Measurements from ENCODE around the gene CMPK2.
"Not testable (repeated sequence)": the region's sequence is repeated elsewhere in the genome, so short reads cannot be mapped to it uniquely, and the experiment has no call there.

The CMPK2 gene, protein sequence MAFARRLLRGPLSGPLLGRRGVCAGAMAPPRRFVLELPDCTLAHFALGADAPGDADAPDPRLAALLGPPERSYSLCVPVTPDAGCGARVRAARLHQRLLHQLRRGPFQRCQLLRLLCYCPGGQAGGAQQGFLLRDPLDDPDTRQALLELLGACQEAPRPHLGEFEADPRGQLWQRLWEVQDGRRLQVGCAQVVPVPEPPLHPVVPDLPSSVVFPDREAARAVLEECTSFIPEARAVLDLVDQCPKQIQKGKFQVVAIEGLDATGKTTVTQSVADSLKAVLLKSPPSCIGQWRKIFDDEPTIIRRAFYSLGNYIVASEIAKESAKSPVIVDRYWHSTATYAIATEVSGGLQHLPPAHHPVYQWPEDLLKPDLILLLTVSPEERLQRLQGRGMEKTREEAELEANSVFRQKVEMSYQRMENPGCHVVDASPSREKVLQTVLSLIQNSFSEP

DNA sequence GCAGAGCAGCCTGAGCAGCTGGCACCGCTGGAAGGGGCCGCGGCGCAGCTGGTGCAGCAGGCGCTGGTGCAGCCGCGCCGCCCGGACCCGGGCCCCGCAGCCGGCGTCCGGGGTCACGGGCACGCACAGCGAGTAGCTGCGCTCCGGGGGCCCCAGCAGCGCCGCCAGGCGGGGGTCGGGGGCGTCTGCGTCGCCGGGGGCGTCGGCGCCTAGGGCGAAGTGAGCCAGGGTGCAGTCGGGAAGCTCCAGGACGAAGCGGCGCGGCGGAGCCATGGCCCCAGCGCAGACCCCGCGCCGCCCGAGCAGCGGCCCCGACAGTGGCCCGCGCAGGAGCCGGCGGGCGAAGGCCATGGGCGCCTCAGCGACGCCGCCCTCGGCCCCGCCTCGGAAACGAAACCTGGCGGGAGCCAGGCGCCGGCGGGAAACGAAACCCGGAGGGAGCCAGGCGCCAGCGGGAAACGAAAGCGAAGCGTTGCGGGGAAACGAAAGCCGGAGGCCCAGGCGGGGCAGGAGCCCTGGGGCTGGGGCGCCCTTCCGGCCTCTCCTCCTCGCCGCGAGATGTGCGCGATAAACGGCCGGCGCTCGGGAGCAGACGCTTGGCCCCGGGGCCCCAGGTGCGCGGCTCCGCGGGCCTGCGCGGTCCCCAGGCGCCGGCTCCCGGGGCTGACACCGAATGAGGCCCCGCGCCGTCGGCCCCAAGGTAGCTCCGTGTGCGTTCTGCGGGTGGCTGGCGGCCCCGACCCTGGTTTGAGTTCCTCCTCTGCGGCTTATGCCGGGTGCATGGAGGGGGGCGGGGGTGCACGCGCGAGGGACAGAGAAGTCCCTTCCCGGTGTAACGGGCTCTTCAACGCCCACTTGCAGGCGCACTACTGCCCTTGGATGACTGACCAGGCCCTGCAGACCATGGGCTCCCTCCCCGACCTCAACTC is at the start of gene CMPK2:
CMPK2 (minus strand) TSS at position 562 of the 929 bp plus-strand sequence; CDS start at position 351, 211 bp downstream.
- peak; percentile 62 to 68 for DNase-seq

DNA sequence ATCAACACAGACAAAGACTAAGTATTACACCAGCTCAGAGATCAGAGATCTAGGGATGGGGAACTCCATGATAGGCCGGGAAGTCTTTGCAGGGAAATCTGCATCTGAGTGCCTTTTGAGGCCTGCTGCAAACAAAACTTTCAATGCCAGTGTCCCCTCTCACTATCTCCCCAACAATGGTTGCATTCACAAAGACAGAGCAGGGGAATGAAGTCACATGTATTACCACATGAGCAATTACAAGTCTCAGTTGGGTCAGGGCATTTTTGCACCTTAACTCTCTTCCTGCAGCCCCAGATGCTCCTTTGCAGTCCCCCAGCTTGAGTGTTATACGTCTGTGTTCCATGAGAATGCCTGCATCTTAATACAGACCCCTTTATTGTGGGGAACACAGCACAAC is 49.7 kb upstream of the CMPK2 start:
- DNase-seq = no peak

DNA sequence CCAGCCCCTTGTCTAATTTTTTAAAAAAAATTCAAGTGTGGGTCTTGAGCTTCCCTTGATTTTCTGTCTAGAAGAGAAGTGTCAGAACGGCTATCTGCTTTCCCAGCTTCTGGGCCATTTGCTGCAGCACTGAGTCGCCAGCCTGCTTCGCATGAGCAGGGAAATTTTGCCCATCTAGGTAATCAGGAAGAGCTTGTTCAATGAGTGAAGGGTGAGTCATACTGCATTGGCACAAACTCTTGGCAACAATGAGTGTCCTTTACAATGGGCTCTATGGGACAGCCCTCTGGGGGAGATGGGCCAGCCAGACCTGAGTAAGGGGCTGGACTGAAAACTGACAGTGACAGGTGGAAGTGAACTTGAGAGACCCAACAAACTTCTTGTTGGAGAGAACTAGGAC is 49.1 kb upstream of the CMPK2 start:
- DNase-seq = no peak

DNA sequence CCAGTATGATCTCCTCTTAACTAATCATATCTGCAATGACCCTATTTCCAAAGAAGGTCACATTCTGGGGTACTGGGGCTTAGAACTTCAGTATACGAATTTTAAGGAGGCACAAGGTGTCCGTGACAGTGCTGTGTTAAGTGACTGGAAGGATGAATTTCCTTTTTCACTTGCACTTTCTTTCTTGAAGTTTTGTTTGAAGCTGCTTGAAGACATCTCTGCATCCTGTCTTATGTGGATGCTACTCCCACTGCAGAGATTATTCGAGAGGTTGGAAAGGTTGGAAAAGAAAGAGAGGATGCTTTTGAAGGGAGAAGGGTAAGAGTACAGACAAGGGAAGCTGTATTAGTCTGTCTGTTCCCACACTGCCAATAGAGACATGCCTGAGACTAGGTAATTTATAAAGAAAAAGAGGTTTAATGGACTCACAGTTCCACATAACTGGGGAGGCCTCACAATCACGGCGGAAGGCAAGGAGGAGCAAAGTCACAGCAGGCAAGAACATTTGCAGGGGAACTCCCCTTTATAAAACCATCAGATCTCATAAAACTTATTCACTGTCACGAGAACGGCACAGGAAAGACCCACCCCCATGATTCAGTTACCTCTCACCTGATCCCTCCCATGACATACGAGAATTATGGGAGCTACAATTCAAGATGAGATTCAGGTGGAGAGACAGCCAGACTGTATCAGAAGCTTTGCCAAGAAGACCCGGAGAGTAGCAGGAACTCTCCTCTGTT is 47.9 kb upstream of the CMPK2 start:
- DNase-seq = no peak

DNA sequence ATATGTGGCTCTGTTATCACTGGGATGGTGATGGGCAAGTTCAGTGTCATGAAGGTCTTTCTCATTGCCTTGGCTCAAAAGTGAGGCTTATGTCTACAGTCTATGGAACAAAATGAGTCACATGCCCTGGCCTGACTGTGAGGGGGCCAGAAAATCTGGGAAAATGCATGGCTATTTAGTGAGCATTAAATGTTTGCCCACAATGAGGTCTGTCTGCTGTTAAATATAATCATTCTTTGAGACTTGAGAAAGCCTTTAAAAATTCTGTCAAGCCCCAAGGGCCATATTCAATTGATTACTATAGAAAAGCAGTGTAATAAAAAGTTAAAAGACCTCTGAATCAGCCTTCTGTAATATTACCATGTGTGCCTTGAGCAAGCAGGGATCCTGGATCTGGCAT is 46.0 kb upstream of the CMPK2 start:
- DNase-seq = no peak

DNA sequence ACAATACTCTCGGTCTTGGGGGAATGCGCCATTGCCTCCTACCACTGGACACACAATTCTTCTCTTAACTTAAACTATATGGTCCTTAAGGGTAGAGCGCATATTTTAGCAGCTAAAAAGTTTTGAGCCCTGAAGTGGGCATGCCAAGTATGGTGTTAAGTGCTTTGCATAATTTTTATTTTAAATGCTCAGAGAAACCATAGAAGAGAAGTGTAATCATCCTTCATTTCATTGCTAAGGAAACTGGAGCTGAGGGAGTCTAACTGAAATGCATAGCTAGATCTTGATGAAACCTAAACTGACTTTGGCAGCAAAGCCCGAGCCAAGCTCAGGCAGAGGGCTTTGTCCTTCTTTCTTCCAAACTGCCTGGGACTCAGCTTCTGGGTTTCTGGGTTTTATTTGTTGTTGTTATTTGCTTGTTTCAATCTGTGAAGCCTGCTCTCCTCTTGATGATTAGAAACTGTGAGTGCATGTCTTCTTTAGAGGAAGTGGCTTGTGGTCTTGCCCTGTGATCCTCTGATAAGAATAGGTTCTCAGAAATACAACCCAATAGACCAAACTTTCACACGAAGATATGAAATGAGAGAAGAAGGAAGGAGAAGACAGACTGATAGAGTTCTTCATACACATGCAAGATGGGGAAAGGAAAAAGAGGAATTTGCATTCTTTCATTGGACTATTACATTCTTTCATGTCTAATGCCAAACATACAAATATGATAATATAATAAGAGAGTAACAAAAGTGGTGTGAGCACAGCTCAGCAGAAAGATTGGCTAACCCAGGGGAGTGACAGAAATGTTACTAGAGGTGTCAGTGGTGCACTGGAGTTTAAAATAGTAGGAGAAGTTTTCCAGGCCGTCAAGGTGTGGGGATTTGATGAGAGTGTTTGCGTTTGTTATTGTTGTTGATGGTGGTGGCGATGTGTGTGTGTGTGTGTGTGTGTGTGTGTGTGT is 44.0 kb upstream of the CMPK2 start:
- no peak for DNase-seq

DNA sequence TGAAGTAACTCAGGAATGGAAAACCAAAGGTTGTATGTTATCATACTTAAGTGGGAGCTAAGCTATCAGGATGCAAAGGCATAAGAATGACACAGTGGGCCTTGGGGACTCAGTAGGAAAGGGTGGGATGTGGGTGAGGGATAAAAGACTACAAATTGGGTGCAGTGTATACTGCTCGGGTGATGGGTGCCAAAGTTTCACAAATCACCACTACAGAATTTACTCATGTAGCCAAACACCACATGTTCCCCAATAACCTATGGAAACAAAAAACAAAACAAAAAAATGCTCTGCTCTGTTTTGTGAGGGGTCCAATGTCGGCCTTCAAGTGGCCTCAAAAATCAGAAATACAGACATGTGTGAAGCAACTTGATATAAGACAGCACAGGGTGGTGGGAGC is 42.6 kb upstream of the CMPK2 start:
- DNase-seq = no peak

DNA sequence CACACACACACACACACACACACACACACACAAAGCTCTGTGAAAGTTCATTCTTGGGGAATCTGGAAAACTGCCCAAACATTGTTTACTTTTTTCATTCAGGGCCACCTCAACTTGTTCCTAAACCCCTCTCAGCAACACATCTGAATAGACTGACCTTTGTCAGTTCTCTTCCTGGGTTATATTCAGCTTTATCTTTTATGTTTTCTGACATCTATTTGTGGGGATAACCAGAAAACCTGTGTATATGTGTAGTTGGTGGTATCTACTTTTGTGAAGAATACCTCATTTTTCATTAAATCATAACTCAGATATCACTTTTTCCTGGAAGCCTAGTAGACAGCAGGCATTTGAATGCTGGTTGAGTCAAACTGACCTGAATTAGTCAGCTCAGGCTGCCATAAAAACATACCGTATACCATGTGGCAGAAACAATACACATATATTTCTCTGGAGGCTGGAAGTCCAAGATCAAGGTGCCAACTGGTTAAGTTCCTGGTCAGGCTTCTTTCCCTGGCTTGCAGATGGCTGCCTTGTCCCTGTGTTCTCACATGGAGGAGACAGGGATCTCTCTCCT is 40.5 kb upstream of the CMPK2 start:
- no peak for DNase-seq

DNA sequence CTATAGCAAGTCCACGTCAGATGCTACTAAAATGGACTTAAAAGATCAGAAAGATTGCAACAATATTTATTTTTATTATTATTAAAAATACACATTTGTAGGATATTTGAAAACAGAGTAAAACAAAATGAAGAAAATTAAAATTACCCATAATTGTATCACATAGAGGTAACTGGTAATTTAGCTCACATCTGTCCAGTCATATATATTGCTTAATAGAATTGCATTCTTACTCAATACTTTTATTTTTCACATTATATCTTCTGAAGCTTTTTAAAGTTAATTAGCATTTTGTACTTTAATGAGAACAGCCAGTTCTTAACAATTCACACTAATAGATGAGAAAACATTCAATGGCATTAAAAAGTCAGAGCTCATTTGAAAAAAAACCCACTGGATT is 40.0 kb upstream of the CMPK2 start:
- no peak for DNase-seq

DNA sequence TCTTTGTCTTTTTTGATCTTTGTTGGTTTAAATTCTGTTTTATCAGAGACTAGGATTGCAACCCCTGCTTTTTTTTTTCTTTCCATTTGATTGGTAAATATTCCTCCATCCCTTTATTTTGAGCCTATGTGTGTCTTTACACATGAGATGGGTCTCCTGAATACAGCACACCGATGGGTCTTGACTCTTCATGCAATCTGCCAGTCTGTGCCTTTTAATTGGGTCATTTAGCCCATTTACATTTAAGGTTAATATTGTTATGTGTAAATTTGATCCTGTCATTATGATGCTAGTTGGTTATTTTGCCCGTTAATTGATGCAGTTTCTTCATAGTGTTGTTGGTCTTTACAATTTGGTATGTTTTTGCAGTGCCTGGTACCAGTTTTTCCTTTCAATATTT is 36.9 kb upstream of the CMPK2 start:
- DNase-seq = not testable (repeated sequence)

DNA sequence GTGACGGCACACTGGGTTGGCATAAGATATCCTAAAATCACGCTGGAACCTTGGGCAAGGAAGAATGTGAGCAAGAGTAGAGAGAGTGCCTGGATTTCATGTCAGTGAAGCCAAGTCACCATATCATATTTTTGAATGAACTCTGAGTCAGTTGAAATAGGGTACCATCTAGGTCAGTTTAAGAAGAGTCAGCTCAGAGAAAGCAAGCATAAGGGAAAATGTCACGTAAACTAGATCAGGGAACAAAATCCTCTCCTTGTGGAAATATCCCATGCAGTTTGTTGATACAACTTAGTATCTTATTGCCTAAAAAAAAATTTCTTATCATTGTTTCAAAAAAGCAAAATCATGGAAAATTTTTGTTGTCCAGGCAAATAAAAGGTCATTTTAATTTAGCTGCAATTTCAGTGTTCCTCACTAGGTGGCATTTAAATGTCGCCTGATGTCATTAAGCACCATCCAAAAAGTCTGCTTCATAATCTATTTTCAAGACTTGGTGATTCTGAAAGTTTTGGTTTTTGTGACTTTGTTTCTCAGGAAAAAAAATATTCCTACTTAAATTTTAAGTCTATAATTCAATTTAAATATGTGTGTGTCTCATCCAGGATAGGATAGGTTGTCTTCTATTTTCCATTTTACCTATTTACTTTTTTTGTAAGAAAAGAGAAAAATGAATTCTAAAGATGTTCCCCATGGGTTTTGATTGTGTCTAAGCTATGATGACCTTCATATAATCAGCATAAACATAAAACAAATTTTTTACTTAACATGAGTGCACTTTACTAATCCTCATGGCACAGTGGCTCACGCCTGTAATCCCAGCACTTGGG is 31.4 kb upstream of the CMPK2 start:
- DNase-seq = peak; percentile 10 to 38

DNA sequence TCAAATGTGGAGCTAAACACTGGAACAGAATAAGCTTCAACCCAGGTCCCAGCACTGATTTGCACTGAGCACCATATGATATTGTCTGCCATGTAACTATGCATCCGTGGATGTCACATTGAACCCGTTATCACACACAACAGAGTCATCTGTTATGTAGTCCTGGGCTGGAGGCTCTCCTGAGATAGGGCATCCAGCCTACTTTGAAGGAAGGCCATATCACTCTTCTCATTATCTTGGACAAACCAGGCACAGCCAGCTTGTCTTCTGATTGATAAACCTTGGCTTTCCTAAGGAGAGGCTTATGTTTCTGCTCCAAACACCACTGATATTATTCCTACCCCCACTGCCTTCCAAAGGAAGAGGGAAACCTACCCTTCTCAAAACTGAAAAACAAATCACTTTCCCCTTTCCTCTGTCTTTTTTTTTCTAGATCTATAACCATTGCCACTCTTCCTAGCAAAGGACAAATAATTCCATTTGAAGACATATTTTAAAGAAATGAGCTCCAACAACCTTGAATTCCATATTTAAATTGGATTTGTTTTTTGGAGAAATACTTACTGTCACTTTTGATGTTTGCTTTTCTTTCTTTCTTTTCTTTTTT is 28.3 kb upstream of the CMPK2 start:
- DNase-seq = no peak

DNA sequence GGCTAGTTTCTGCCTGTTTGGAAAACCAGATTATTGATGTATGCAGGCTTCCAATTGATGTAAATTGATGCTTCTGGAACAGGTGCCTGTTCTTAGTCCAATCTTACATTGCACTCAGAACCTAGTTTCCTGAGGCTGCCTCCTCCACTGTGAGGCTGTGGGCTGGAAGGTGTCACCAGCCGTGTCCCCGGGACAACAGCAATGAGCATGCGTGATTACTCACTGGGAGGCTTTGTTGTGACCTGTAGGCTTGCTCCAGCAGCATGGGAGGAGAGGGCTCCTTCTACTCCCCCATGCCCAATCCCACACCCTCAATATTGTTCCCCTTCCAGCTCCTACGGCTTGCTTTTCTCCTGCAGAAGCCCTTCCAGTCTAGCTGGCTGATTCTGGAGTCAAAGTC is 23.0 kb upstream of the CMPK2 start:
- DNase-seq = no peak

DNA sequence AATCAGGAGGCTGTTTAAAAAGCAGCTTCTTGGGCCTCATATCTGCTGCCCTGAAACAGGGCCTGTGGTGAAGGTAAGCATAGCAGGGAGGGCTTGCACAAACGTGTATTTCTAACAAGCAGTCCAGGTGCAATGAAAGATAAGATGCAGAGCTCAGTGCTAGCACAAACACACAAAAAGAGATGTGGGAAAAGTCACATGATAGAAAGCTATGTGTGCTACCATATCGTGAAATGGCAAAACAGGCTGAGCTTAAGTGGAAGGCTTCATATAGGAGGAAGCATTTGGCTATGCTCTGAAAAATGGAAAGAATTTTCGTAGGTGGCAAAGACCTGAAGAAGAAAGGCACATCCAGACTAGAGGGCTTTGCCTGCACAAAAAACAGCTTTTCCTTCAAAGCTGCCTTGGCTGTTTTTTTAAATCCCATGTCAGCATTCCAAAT is 22.1 kb upstream of the CMPK2 start:
- DNase-seq = no peak

DNA sequence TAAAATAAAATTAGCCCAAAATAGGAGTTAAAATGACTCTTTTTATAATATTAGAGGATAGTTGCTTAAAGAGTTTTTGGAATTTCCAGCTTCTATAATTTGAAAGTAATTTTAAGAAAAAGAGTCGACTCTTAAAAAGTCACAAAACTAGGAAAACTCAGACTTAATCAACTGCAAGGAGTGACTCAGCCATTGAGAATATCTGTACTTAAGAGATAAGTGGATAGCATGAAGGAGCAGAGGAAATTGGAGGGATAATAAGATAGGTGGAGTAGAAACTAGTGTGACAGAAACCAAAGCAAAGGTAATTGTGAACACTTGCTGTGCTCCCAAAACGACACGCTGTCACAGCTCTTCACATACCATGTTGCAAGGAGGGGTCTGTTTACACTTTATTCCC is 20.3 kb upstream of the CMPK2 start:
- DNase-seq = no peak

DNA sequence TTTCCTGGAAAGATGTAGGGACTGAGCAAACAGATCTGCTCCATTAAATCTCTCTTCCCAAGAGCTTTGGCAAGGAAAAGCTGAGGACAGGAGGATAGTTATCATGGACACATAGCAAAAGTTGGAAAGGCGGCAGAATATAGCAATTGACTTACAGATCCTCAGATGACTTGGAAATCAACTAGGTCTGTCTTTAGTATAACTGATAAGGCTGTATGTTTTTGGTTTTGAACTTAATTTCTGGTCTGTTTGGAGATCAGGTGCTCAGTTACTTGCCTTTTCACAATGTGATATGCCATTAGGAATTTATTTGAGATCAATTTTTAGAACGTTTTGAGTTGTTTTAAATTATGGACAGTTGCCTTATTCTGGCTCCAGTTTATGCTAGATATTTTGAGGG is 19.8 kb upstream of the CMPK2 start:
- no peak for DNase-seq

DNA sequence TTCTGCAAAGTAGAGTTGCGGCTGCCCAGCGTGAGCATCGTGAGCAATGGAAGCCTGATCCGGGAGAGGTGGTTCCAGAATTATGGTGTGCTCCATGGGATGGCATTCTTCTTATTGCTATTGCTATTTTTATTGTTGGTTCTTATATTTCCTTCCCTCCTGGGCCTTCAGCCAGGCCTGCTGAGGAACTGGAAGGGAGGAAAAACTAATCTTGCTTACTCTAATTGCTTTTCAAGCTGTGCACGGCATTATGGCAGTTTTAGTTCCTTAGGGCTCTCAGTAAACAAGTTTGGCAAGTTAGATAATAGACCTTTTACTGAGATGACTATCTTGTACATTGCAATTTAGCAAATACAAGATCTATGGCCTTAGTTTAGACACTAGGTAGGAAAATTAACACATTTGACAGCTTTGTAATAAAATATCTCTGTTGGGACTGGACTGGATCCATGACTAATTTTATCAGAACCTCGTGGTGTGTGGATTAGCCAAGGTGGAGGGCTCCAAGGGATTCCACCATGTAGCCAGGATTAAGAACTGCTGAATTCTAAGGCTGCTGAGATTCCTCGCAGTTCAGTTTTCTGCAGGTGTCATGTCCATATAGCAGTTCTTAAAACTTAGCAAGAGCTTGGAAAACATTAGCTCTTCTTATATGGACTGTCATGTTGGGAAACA is 17.9 kb upstream of the CMPK2 start:
- no peak for DNase-seq

DNA sequence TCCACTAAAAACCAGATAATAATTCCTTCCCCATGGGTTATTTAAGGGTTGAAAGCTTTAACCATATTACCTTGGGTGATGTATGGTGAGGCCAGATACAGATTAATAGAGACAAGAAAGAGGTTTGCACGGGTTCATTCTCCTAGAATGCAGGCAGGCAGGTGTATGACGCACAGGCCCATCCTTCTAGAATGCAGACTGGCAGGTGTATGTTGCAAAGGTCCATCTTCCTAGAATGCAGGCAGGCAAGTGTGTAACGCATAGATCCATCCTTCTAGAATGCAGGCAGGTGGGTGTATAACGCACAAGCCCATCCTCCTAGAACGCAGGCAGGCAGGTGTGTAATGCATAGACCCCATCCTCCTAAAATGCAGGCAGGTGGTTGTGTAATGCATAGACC is 15.8 kb upstream of the CMPK2 start:
- DNase-seq = no peak

DNA sequence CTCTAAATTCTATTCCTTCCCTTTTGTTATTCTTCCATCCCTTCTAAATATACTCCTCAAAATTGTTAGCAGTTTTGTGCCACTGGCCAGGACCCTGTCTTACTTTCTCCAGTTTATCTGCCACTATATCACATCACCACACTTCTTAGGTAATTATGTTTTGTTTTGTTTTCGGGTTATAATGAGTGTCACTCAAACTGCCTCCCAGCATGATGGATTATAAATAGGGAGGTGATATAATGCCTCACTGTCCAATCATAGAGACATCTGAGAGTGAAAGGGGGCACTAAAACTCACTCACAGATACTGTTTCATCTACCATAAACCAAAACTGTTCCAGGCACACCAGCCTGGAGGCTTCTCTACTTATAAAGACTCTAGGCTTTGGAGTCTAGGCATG is 15.3 kb upstream of the CMPK2 start:
- DNase-seq = no peak

All from NCI-H2081 (cell line).